Breast epithelium (tissue), 4 donors: ENCODE data around the gene SLC7A7. TPM values are rescaled to one million over a fixed set of nuclear protein-coding genes. Genes with fewer than 3 reads are reported as not detected.
"Not testable (repeated sequence)": the region's sequence is repeated elsewhere in the genome, so short reads cannot be mapped to it uniquely, and the experiment has no call there.

Source experiments
- DNase-seq, 2 donors: peaks; one replicate each; pipeline ENCODE4 v3.0.0-alpha.2; 2019; ENCODE audit warnings: low spot score in 2 of 2
- H3K27ac ChIP-seq, 2 donors: fragments of 200-600 bp; sonication (generic) in 1 of 2; one replicate each; pipeline ENCODE4 v1.5.1; 2016 to 2019; ENCODE audit warnings: mild to moderate bottlenecking in 1 of 2
- H3K27me3 ChIP-seq, 2 donors: fragments of 200-600 bp; sonication (generic) in 1 of 2; one replicate each; pipeline versions ENCODE4 v1.5.1 to v1.6.0; 2017 to 2019; ENCODE audit warnings: control low read depth in 1 of 2, mild to moderate bottlenecking in 1 of 2
- H3K36me3 ChIP-seq: fragments of 200-600 bp; one replicate; pipeline ENCODE4 v1.5.1; 2019
- H3K4me1 ChIP-seq, 2 donors: fragments of 200-600 bp; sonication (generic); one replicate each; pipeline ENCODE4 v1.5.1; 2016 to 2019; ENCODE audit warnings: control low read depth in 1 of 2
- H3K4me3 ChIP-seq, 3 donors: fragments of 200-600 bp; sonication (generic); 1 replicate in 2 of 3; 2 replicates in 1 of 3; pipeline ENCODE4 v1.5.1; 2016 to 2019; ENCODE audit warnings: mild to moderate bottlenecking in 3 of 3, moderate library complexity in 2 of 3
- H3K9me3 ChIP-seq, 2 donors: fragments of 200-600 bp; sonication (generic) in 1 of 2; one replicate each; pipeline ENCODE4 v1.5.1; 2016 to 2019; ENCODE audit warnings: control low read depth in 1 of 2
- POLR2A ChIP-seq: fragments of 450-650 bp; IDR thresholded peaks from one replicate; pipeline ENCODE4 v1.6.1; 2016; ENCODE audit warnings: antibody characterized with exemption, mild to moderate bottlenecking, moderate library complexity
- POLR2AphosphoS5 ChIP-seq, 3 donors: sonication (generic); formaldehyde crosslinking; IDR thresholded peaks; one replicate each; pipeline ENCODE4 v1.6.1; 2017; ENCODE audit warnings: antibody characterized with exemption in 3 of 3
- intact Hi-C: fragments of 100-400 bp; cut with DNase I; formaldehyde crosslinking; loops from one replicate; pipeline ENCODE4 v1.15.1; 2023; ENCODE audit warnings: low total_unique reads
- total RNA-seq, 3 donors: library from RNA; depleted of rRNA; stranded (reverse); fragments of >200 nt; gene quantifications; one replicate each; pipeline ENCODE4 v1.1.0, GENCODE V29; 2016
- TF ChIP-seq, protein P1 (sequence below), 3 donors: fragments of 450-650 bp; IDR thresholded peaks; one replicate each; pipeline ENCODE4 v1.5.1; 2016 to 2017; ENCODE audit warnings: antibody characterized with exemption in 3 of 3, mild to moderate bottlenecking in 3 of 3, moderate library complexity in 3 of 3

SLC7A7 gene
- total RNA-seq, 3 donors from 2014 or later = 17.4 to 46.4 (median 27.2) TPM

DNA sequence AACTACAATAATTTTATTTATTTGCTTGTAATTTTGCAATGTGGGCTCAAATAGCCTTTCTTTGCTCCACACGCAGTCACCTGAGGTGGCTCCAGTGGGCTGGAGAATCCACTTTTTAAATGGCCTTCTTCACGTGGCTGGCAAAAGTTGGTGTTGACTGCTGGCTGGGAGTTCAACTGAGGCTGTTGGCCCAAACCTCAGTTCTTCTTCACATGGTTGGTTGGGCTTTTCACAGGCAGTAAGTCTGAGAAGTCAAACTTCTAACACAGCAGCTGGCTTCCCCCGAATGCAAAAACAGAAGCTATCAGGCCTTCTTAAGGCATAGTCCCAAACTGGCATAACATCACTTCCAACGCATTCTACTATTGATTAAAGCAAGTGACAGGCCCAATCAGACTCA lies 50.9 kb downstream of the SLC7A7 start:
- Histone ChIP-seq H3K4me3 (no peak overlapping the region), H3K27ac (no peak overlapping the region), H3K4me1 (peaks cover 3 to 12% of the 10 kb centered on the region in 2 donors), H3K27me3 (no peaks in the 10 kb centered on the region), H3K36me3 (no peaks in the 10 kb centered on the region), H3K9me3 (no peaks in the 10 kb centered on the region)
- no peak for DNase-seq
- TF ChIP-seq, protein P1, sequence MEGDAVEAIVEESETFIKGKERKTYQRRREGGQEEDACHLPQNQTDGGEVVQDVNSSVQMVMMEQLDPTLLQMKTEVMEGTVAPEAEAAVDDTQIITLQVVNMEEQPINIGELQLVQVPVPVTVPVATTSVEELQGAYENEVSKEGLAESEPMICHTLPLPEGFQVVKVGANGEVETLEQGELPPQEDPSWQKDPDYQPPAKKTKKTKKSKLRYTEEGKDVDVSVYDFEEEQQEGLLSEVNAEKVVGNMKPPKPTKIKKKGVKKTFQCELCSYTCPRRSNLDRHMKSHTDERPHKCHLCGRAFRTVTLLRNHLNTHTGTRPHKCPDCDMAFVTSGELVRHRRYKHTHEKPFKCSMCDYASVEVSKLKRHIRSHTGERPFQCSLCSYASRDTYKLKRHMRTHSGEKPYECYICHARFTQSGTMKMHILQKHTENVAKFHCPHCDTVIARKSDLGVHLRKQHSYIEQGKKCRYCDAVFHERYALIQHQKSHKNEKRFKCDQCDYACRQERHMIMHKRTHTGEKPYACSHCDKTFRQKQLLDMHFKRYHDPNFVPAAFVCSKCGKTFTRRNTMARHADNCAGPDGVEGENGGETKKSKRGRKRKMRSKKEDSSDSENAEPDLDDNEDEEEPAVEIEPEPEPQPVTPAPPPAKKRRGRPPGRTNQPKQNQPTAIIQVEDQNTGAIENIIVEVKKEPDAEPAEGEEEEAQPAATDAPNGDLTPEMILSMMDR (IDR thresholded peaks at IDR 0.05) = no peak
- TF ChIP-seq POLR2AphosphoS5 (IDR thresholded peaks at IDR 0.05) (no peak), POLR2A (no peak)
- intact Hi-C loops = no loop called here

DNA sequence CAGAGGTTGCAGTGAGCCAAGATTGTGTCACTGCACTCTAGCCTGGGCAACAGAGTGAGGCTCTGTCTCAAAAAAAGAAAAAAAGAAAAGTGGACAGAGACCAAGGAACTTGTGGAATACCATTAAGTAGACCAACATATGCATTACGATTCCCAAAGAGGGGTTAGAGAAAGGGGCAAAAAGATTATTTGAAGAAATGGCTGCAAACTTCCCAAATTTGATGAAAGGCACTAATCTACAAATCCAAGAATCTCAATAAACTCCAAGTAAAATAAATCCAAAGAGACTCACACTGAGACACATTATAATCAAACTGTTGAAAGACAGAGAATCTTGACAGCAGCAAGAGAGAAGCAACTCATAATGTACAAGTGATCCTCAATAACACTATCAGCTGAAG lies 53.5 kb downstream of the SLC7A7 start:
- Histone ChIP-seq H3K4me1 (peaks cover 0 to 3% of the 10 kb centered on the region in 2 donors), H3K4me3 (no peak overlapping the region), H3K36me3 (no peaks in the 10 kb centered on the region), H3K9me3 (no peaks in the 10 kb centered on the region), H3K27me3 (no peaks in the 10 kb centered on the region), H3K27ac (no peak overlapping the region)
- no peak for DNase-seq
- no peak for TF ChIP-seq POLR2A
- intact Hi-C loops = no loop called here

DNA sequence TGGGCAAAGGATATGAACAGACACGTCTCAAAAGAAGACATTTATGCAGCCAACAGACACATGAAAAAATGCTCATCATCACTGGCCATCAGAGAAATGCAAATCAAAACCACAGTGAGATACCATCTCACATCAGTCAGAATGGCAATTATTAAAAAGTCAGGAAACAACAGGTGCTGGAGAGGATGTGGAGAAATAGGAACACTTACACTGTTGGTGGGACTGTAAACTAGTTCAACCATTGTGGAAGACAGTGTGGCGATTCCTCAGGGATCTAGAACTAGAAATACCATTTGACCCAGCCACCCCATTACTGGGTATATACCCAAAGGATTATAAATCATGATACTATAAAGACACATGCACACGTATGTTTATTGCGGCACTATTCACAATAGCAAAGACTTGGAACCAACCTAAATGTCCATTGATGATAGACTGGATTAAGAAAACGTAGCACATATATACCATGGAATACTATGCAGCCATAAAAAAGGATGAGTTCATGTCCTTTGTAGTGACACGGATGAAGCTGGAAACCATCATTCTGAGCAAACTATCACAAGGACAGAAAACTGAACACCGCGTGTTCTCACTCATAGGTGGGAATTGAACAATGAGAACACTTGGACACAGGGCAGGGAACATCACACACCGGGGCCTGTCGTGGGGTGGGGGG lies 57.1 kb downstream of the SLC7A7 start:
- H3K4me1 ChIP-seq, H3K27ac ChIP-seq, H3K4me3 ChIP-seq, DNase-seq, H3K27me3 ChIP-seq, intact Hi-C loops, H3K9me3 ChIP-seq, H3K36me3 ChIP-seq: not testable (repeated sequence)

DNA sequence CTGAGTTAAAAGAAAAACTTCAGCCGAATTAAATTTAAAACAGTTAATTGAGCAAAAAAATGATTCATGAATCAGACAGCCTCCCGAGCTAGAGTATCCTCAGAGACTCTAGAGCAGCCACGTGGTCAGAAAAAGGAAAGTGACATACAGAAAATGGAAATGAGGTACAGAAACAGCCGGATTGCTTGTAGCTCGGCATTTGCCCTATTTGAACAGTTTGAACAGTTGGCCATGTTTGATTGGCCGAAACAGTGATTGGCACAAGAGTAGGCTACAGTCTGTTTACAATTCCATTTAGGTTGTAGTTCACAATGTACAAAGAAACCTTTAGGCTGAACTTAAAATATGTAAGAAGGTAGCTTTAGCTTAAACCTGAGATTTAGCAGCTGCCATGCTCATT lies 61.6 kb downstream of the SLC7A7 start:
- H3K36me3 ChIP-seq = no peaks in the 10 kb centered on the region
- no peak for DNase-seq
- no peak overlapping the region for H3K27ac ChIP-seq
- H3K4me1 ChIP-seq = no peaks in the 10 kb centered on the region
- TF ChIP-seq POLR2AphosphoS5 (IDR thresholded peaks at IDR 0.05) = no peak
- no peak for TF ChIP-seq POLR2A
- TF ChIP-seq, protein P1 (IDR thresholded peaks at IDR 0.05) = no peak
- H3K27me3 ChIP-seq = no peaks in the 10 kb centered on the region
- no peak overlapping the region for H3K4me3 ChIP-seq
- intact Hi-C loops = loop anchor here (1.0 kb wide), 1 partner anchor 10 kb away; no protein-coding TSS in a partner anchor
- H3K9me3 ChIP-seq = no peaks in the 10 kb centered on the region

DNA sequence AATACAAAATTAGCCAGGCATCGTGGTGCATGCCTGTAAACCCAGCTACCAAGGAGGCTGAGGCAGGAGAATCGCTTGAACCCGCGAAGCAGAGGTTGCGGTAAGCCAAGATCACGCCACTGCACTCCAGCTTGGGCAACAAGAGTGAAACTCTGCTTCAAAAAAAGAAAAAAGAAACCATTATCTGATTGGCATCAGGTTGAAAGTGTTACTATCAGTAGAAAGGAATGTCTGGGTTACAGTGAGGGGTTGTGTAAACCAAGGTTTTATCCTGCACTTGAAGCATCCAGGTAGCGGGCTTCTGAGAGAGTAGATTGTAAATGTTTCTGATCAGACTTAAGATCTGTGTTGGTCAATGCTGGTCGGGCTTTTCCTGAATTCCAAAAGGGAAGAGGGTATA lies 62.8 kb downstream of the SLC7A7 start:
- Histone ChIP-seq H3K27ac (no peak overlapping the region), H3K4me1 (no peaks in the 10 kb centered on the region), H3K36me3 (no peaks in the 10 kb centered on the region), H3K27me3 (no peaks in the 10 kb centered on the region), H3K9me3 (no peaks in the 10 kb centered on the region), H3K4me3 (no peak overlapping the region)
- intact Hi-C loops = no loop called here
- DNase-seq = no peak
- TF ChIP-seq, protein P1 (IDR thresholded peaks at IDR 0.05) = no peak
- TF ChIP-seq POLR2AphosphoS5 (IDR thresholded peaks at IDR 0.05) = no peak
- TF ChIP-seq POLR2A = no peak

DNA sequence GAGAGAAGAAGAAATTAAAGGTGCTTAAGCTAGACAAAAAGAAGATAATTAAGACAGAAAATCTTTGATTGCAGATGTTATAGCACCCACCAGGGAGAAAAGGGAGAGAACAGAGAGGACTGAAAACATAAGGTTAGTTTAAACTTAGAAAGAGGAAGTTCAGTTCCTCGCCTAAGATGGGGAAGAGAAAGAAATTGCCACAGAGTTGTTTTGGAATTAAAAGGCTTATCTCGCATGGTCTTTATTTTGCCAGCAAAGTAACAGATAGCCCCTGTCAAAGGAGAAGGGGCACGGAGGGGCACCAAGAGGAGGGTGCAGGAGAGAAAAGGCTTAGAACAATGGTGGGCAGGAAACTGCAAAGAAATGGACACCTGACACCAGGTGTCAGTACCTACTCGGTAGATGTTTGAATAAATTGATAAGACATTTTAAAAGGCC lies 66.6 kb downstream of the SLC7A7 start:
- Histone ChIP-seq H3K4me3 (no peak overlapping the region), H3K36me3 (no peaks in the 10 kb centered on the region), H3K27me3 (no peaks in the 10 kb centered on the region), H3K9me3 (no peaks in the 10 kb centered on the region), H3K27ac (no peak overlapping the region), H3K4me1 (no peaks in the 10 kb centered on the region)
- TF ChIP-seq POLR2AphosphoS5 (IDR thresholded peaks at IDR 0.05) (no peak), POLR2A (no peak)
- TF ChIP-seq, protein P1 (IDR thresholded peaks at IDR 0.05) = no peak
- intact Hi-C loops = no loop called here
- DNase-seq = no peak
